Bronchial epithelial cell (primary cell): ENCODE data around the gene ATE1. TPM values are rescaled to one million over a fixed set of nuclear protein-coding genes. Genes with fewer than 3 reads are reported as not detected.
A peak's percentile ranks its signal among the peaks of the same experiment; 100 is the strongest.

ENCODE experiments used
- DNase-seq: peaks from one replicate; pipeline ENCODE4 v3.0.0-alpha.2; 2010; ENCODE audit warnings: low read depth
- FAIRE-seq: peaks from 2 replicates; lab custom pipeline; 2011; peaks lifted over from hg19 to GRCh38; lab: Jason Lieb, UNC
- H3K27me3 ChIP-seq: 2 replicates; pipeline ENCODE4 v1.5.1; 2011; ENCODE audit warnings: low read length; ENCODE audit not compliant: control insufficient read depth, insufficient read depth
- H3K36me3 ChIP-seq: 2 replicates; pipeline ENCODE4 v1.5.1; 2011; ENCODE audit warnings: low read length; ENCODE audit not compliant: control insufficient read depth, insufficient read depth
- H3K4me3 ChIP-seq: 2 replicates; pipeline ENCODE4 v1.5.1; 2011; ENCODE audit warnings: mild to moderate bottlenecking, low read depth, low read length, control low read depth
- CTCF ChIP-seq: IDR thresholded peaks from 2 replicates; pipeline ENCODE4 v1.5.1; 2011; ENCODE audit warnings: mild to moderate bottlenecking, moderate library complexity, low read length, control low read depth, inconsistent platforms; ENCODE audit not compliant: insufficient read depth, severe bottlenecking
- total RNA-seq: library from RNA; depleted of rRNA; stranded (reverse); fragments of >200 nt; gene quantifications from 2 replicates; pipeline ENCODE4 v1.2.1, GENCODE V29; 2014

Gene ATE1
- total RNA-seq, 1 donor from 2014 or later, result 17.9 TPM

GRCh38 chr10:121721257-121721656, 206.6 kb downstream of the ATE1 start:
- TF ChIP-seq CTCF, result no peak
- Histone ChIP-seq H3K36me3 (no peaks in the 10 kb centered on the region), H3K27me3 (no peaks in the 10 kb centered on the region), H3K4me3 (no peak overlapping the region)
- FAIRE-seq (no peak), DNase-seq (no peak)

GRCh38 chr10:121715969-121716368, 211.9 kb downstream of the ATE1 start:
- FAIRE-seq (no peak), DNase-seq (no peak)
- TF ChIP-seq CTCF, result no peak

GRCh38 chr10:121715076-121715475, 212.8 kb downstream of the ATE1 start:
- peaks cover 2% of the 10 kb centered on the region for H3K27me3 ChIP-seq
- no peaks in the 10 kb centered on the region for H3K36me3 ChIP-seq
- no peak overlapping the region for H3K4me3 ChIP-seq
- DNase-seq (peak; percentile 31), FAIRE-seq (no peak)
- no peak for TF ChIP-seq CTCF

More at GRCh38 chr10:121715969-121716368, 211.9 kb downstream of the ATE1 start:
- H3K4me3 ChIP-seq, result no peak overlapping the region
- H3K36me3 ChIP-seq, result no peaks in the 10 kb centered on the region
- no peaks in the 10 kb centered on the region for H3K27me3 ChIP-seq

- FAIRE-seq, result no peak
- TF ChIP-seq CTCF, result no peak
Measured at GRCh38 chr10:121713486-121713885, 214.3 kb downstream of the ATE1 start.

GRCh38 chr10:121710971-121711370, 216.9 kb downstream of the ATE1 start:
- Histone ChIP-seq H3K27me3 (peaks cover 2% of the 10 kb centered on the region), H3K4me3 (no peak overlapping the region), H3K36me3 (no peaks in the 10 kb centered on the region)
- no peak for TF ChIP-seq CTCF
- DNase-seq (no peak), FAIRE-seq (no peak)

More at GRCh38 chr10:121713486-121713885, 214.3 kb downstream of the ATE1 start:
- Histone ChIP-seq H3K4me3 (no peak overlapping the region), H3K36me3 (no peaks in the 10 kb centered on the region), H3K27me3 (peaks cover 2% of the 10 kb centered on the region)
- no peak for DNase-seq

GRCh38 chr10:121710207-121710606, 217.6 kb downstream of the ATE1 start:
- FAIRE-seq (no peak), DNase-seq (no peak)
- no peak for TF ChIP-seq CTCF
- no peaks in the 10 kb centered on the region for H3K36me3 ChIP-seq
- no peak overlapping the region for H3K4me3 ChIP-seq
- H3K27me3 ChIP-seq, result peaks cover 2% of the 10 kb centered on the region
